ENCODE data around the gene STRADB. TPM values are rescaled to one million over a fixed set of nuclear protein-coding genes. Genes with fewer than 3 reads are reported as not detected.

The STRADB gene
- total and polyA plus RNA-seq, 2 of the 4 experiments (the other 2 are of a cell fraction): 14.9 to 31.5 TPM

DNA sequence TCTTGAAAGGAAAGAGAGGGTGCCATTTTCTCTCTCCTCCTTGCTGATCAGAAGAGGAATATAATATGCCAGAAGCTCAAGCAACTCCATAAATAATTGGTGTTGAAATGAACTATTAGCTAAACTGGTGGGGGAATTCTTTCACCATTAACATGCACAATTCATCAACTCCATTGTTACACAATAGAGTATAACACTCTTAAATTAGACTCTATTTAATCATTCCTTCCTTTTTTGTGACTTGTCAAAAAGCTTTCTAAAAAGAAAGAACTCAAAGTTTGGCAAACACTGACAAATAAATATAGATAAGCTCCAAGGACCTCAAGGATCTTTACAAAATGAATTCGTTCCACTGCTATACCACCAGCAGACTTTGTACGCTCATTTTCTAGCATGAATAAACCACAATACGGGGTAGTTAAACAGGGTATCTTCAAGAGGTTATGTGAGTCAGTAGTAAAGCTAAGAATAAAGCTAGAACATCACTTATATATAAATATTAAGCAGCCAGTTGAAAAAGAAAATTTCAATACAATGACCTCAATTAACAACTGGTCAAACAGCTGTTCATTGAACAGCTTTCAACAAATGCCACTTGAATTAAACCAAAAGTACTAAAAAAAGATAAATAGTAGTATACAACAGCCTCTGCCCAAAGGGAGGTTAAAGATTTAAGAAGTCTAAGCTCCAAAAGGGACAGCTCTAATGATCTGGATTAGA, 6.6 kb upstream of the STRADB start:
- H3K9ac ChIP-seq (ENCODE audit: low read depth, low read length): no peak overlapping the region
- dilution Hi-C loops (cut with HindIII; ENCODE audit: low sequenced_read_pairs, unreplicated experiment): no loop called here

More for the DNA sequence above, 6.6 kb upstream of the STRADB start:
- Histone ChIP-seq H2AK9ac (replicated peaks; ENCODE audit: low read depth, low read length, poor library complexity) (no peak overlapping the region), H3K27ac (ENCODE audit: insufficient read depth, low read length) (no peak overlapping the region), H3K23ac (ENCODE audit: low read depth, low read length) (no peak overlapping the region), H3K36me3 (ENCODE audit: control insufficient read depth, insufficient read depth, low read length) (no peaks in the 10 kb centered on the region), H2BK15ac (ENCODE audit: low read depth, low read length) (no peak overlapping the region), H2AFZ (replicated peaks; ENCODE audit: low read length, poor library complexity) (no peak overlapping the region), H4K91ac (ENCODE audit: insufficient read depth, low read depth, low read length) (no peak overlapping the region), H4K20me1 (ENCODE audit: insufficient read depth, low read length) (peaks cover 7% of the 10 kb centered on the region), H3K27me3 (ENCODE audit: control insufficient read depth, insufficient read depth, low read length) (no peaks in the 10 kb centered on the region), H3K79me1 (ENCODE audit: low read depth in 1 of 2, low read length in 2 of 2) (peaks cover 29 to 57% of the 10 kb centered on the region in 2 experiments), H2BK5ac (ENCODE audit: low read depth, low read length, poor library complexity, severe bottlenecking) (no peak overlapping the region), H3K56ac (ENCODE audit: extremely low read depth, insufficient read depth, low read length) (no peak overlapping the region), H2BK120ac (ENCODE audit: low read depth, low read length) (no peak overlapping the region), H3K18ac (ENCODE audit: low read depth, low read length) (no peak overlapping the region), H3K9me3 (ENCODE audit: control insufficient read depth, insufficient read depth, low read length) (no peaks in the 10 kb centered on the region), H3K4ac (ENCODE audit: low read depth, low read length) (no peak overlapping the region), H3K4me3 (ENCODE audit: insufficient read depth, low read depth, low read length) (no peak overlapping the region), H3K4me2 (ENCODE audit: low read depth, low read length) (no peak overlapping the region), H2AK5ac (ENCODE audit: low read depth, low read length) (no peak overlapping the region), H3K9me1 (ENCODE audit: insufficient read depth, low read length) (no peaks in the 10 kb centered on the region), H4K8ac (ENCODE audit: low read depth in 2 of 2, low read length in 2 of 2) (no peak overlapping the region), H3K14ac (replicated peaks; ENCODE audit: low read depth, low read length) (no peak overlapping the region), H2BK20ac (ENCODE audit: low read depth, low read length) (no peak overlapping the region), H3K4me1 (ENCODE audit: control insufficient read depth, insufficient read depth, low read length) (no peaks in the 10 kb centered on the region), H4K5ac (ENCODE audit: low read depth, low read length) (no peak overlapping the region)
- ChIA-PET POLR2A (ENCODE audit: unreplicated experiment) (interaction anchor here (0.6 kb wide), 1 partner anchor 206 kb away, joined by 4 read pairs; no protein-coding TSS in a partner anchor), CTCF (no interaction called here)
- WGBS, 2 experiments (ENCODE audit: extremely low coverage in 2 of 2, insufficient read length in 1 of 2): no CpG with 5 or more reads among the region's 3 CpGs
- intact Hi-C loops (cut with micrococcal nuclease) (no loop called here), in situ Hi-C loops (cut with MboI; ENCODE audit: low sequenced_read_pairs) (no loop called here)
- no peak for DNase-seq
- no peak for ATAC-seq (ENCODE audit: low read depth)
- no TSS peak for BruUV-seq (replicated peaks)
- TF ChIP-seq SMC3 (IDR thresholded peaks at IDR 0.05; ENCODE audit: low read depth, low read length) (no peak), BHLHE40 (IDR thresholded peaks at IDR 0.05; ENCODE audit: low read depth, low read length) (no peak), CHD1 (IDR thresholded peaks at IDR 0.05; ENCODE audit: low read depth, low read length) (no peak), MAFK (IDR thresholded peaks at IDR 0.05; ENCODE audit: low read depth, low read length) (no peak), FOS (IDR thresholded peaks at IDR 0.05; ENCODE audit: low read depth, low read length) (no peak)
- TF ChIP-seq, protein P1, sequence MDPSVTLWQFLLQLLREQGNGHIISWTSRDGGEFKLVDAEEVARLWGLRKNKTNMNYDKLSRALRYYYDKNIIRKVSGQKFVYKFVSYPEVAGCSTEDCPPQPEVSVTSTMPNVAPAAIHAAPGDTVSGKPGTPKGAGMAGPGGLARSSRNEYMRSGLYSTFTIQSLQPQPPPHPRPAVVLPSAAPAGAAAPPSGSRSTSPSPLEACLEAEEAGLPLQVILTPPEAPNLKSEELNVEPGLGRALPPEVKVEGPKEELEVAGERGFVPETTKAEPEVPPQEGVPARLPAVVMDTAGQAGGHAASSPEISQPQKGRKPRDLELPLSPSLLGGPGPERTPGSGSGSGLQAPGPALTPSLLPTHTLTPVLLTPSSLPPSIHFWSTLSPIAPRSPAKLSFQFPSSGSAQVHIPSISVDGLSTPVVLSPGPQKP (IDR thresholded peaks at IDR 0.05; ENCODE audit: borderline replicate concordance, low read depth, low read length): no peak
- TF ChIP-seq, protein P2, sequence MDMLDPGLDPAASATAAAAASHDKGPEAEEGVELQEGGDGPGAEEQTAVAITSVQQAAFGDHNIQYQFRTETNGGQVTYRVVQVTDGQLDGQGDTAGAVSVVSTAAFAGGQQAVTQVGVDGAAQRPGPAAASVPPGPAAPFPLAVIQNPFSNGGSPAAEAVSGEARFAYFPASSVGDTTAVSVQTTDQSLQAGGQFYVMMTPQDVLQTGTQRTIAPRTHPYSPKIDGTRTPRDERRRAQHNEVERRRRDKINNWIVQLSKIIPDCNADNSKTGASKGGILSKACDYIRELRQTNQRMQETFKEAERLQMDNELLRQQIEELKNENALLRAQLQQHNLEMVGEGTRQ (IDR thresholded peaks at IDR 0.05; ENCODE audit: low read depth, low read length): no peak
